Sigmoid colon (tissue), 4 donors: ENCODE data around the gene ARID5B.

Experiments used
- EP300 ChIP-seq, 4 donors: sonication (generic); formaldehyde crosslinking; IDR thresholded peaks; one replicate each; pipeline ENCODE4 v1.6.1; 2017; ENCODE audit warnings: antibody characterized with exemption in 4 of 4
- TF ChIP-seq, protein P1 (sequence below), 4 experiments: fragments of 450-650 bp in 3 of 4; fragments of 200-600 bp in 1 of 4; IDR thresholded peaks; one replicate each; pipeline ENCODE4 v1.5.1; 2016 to 2019; ENCODE audit warnings: antibody characterized with exemption in 4 of 4, mild to moderate bottlenecking in 3 of 4, moderate library complexity in 2 of 4

DNA sequence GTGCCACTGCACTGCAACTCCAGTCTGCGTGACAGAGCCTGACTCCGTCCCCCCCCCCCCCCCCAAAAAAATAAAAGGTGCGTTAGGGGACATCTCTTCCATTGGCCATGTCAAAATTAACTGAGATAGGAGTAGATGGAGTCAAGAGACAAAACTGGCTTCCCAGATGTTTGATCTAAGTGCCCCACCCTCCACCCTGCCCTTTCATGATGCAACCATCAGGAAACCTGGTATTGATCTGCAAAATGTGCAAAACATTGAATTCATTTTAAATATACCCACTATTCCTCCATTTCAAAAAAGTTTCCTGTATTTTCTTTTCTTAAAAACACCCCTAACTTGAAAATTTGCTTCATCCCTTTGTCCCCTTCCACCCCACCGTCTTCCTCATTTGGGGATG lies 17.5 kb downstream of the ARID5B start:
- TF ChIP-seq, protein P1, sequence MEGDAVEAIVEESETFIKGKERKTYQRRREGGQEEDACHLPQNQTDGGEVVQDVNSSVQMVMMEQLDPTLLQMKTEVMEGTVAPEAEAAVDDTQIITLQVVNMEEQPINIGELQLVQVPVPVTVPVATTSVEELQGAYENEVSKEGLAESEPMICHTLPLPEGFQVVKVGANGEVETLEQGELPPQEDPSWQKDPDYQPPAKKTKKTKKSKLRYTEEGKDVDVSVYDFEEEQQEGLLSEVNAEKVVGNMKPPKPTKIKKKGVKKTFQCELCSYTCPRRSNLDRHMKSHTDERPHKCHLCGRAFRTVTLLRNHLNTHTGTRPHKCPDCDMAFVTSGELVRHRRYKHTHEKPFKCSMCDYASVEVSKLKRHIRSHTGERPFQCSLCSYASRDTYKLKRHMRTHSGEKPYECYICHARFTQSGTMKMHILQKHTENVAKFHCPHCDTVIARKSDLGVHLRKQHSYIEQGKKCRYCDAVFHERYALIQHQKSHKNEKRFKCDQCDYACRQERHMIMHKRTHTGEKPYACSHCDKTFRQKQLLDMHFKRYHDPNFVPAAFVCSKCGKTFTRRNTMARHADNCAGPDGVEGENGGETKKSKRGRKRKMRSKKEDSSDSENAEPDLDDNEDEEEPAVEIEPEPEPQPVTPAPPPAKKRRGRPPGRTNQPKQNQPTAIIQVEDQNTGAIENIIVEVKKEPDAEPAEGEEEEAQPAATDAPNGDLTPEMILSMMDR (IDR thresholded peaks at IDR 0.05) = no peak
- TF ChIP-seq EP300 (IDR thresholded peaks at IDR 0.05) = no peak
